Mesothelial cell of epicardium (in vitro differentiated cells): ENCODE results near the gene COX14. TPM values are rescaled to one million over a fixed set of nuclear protein-coding genes. Genes with fewer than 3 reads are reported as not detected.
"Not testable (repeated sequence)": the region's sequence is repeated elsewhere in the genome, so short reads cannot be mapped to it uniquely, and the experiment has no call there.

Experiments
- DNase-seq, 2 experiments: peaks; one replicate each; pipeline ENCODE4 v3.0.0; 2021; ENCODE audit warnings: low spot score in 2 of 2; ENCODE audit not compliant: unreplicated experiment in 2 of 2
- H3K27ac Mint-ChIP-seq: 2 replicates; pipeline ENCODE4 v1.8.0; 2021; ENCODE audit warnings: mixed read lengths
- H3K27me3 Mint-ChIP-seq: 2 replicates; pipeline ENCODE4 v1.8.0; 2021; ENCODE audit warnings: low read depth, mixed read lengths
- H3K36me3 Mint-ChIP-seq: 2 replicates; pipeline ENCODE4 v1.8.0; 2021; ENCODE audit warnings: mixed read lengths
- H3K4me1 Mint-ChIP-seq: 2 replicates; pipeline ENCODE4 v1.8.0; 2021; ENCODE audit warnings: mixed read lengths
- H3K4me3 Mint-ChIP-seq: 2 replicates; pipeline ENCODE4 v1.8.0; 2021; ENCODE audit warnings: mild to moderate bottlenecking, moderate library complexity, mixed read lengths
- H3K9me3 Mint-ChIP-seq: 2 replicates; pipeline ENCODE4 v1.8.0; 2021; ENCODE audit warnings: mixed read lengths
- total RNA-seq: library from RNA; stranded (reverse); gene quantifications from 3 replicates; pipeline ENCODE4 v1.2.1, GENCODE V29; 2021
- TF ChIP-seq, protein P1 (sequence below): fragments of 200-600 bp; sonication (generic); IDR thresholded peaks from one replicate; pipeline ENCODE4 v1.5.0; 2021; ENCODE audit warnings: antibody characterized with exemption; ENCODE audit not compliant: unreplicated experiment

Gene COX14
- total RNA-seq, 1 donor from 2014 or later = 25.0 TPM

- TF ChIP-seq, protein P1, sequence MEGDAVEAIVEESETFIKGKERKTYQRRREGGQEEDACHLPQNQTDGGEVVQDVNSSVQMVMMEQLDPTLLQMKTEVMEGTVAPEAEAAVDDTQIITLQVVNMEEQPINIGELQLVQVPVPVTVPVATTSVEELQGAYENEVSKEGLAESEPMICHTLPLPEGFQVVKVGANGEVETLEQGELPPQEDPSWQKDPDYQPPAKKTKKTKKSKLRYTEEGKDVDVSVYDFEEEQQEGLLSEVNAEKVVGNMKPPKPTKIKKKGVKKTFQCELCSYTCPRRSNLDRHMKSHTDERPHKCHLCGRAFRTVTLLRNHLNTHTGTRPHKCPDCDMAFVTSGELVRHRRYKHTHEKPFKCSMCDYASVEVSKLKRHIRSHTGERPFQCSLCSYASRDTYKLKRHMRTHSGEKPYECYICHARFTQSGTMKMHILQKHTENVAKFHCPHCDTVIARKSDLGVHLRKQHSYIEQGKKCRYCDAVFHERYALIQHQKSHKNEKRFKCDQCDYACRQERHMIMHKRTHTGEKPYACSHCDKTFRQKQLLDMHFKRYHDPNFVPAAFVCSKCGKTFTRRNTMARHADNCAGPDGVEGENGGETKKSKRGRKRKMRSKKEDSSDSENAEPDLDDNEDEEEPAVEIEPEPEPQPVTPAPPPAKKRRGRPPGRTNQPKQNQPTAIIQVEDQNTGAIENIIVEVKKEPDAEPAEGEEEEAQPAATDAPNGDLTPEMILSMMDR = no peak
- no peak for DNase-seq
- peaks cover 6% of the 10 kb centered on the region for H3K27me3 Mint-ChIP-seq
- no peaks in the 10 kb centered on the region for H3K9me3 Mint-ChIP-seq
- no peak overlapping the region for H3K4me3 Mint-ChIP-seq
- no peak overlapping the region for H3K27ac Mint-ChIP-seq
- no peaks in the 10 kb centered on the region for H3K36me3 Mint-ChIP-seq
- peaks cover 18% of the 10 kb centered on the region for H3K4me1 Mint-ChIP-seq
Measured at GRCh38 chr12:50081096-50081808, 30.8 kb upstream of the COX14 start.

DNA sequence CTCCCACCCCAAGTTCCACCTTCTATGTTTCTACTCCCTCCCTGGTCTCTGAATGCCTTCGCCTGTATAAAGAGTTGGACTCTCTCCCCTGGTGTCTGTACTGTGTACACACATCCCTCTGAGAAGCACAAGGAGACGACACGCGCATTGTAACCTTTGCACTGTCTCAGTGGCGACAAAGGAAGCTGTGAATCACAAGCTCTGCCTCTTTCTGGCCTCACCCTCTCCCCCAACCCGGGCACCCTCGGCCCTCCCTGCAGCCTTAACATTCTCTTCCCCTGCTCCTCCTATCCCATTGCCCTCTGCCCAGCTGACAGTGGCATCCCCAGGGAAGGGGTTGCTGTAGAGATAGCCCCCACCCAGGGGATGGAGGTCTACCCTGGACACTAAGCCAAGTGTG, 29.4 kb upstream of the COX14 start:
- Mint-ChIP-seq H3K36me3 (peaks cover 3% of the 10 kb centered on the region), H3K27ac (no peak overlapping the region), H3K27me3 (peaks cover 6% of the 10 kb centered on the region), H3K4me1 (peaks cover 17% of the 10 kb centered on the region), H3K4me3 (no peak overlapping the region), H3K9me3 (no peaks in the 10 kb centered on the region)
- no peak for DNase-seq
- TF ChIP-seq, protein P1 = no peak

DNA sequence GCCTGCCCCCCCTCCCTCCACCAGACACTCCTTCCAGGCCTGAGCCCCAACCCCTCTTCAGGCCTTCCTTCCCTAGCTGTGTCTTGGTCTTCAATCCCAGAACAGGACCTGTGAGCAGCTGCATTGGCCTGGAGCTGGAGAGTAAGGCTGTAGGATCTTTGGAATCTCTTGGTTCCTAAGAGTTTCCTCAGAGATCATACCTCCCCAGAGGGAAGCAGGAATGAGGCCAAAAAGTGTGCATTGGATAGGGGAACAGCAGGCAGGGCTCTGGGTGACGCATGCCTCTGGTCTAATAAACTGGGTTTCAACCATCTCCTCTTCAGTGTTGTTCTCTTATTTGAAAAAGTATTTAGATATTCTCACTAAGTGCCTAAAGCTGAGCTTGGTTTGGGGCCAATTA, 28.7 kb upstream of the COX14 start:
- H3K27ac Mint-ChIP-seq = peak overlapping the region; percentile 75
- peaks cover 3% of the 10 kb centered on the region for H3K36me3 Mint-ChIP-seq
- DNase-seq = no peak
- peak overlapping the region; percentile 68 for H3K4me3 Mint-ChIP-seq
- H3K27me3 Mint-ChIP-seq = peaks cover 6% of the 10 kb centered on the region
- H3K4me1 Mint-ChIP-seq = peaks cover 17% of the 10 kb centered on the region
- TF ChIP-seq, protein P1 = no peak
- no peaks in the 10 kb centered on the region for H3K9me3 Mint-ChIP-seq

DNA sequence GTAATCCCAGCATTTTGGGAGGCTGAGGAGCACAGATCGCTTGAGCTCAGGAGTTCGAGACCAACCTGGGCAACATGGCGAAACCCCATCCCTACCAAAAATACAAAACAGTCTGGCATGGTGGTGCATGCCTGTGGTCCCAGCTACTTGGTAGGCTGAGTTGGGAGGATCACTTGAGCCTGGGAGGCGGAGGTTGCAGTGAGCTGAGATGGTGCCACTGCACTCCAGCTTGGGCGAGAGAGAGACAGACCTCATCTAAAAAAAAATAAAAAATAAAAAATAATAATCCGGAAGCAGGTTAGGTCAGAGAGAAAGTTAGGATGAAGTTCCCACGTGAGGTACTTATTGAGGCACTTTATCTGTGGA, 27.6 kb upstream of the COX14 start:
- not testable (repeated sequence) for H3K27me3 Mint-ChIP-seq, H3K9me3 Mint-ChIP-seq, H3K36me3 Mint-ChIP-seq, DNase-seq
- Mint-ChIP-seq H3K27ac (peak overlapping the region; percentile 95), H3K4me1 (peaks cover 17% of the 10 kb centered on the region), H3K4me3 (peak overlapping the region; percentile 83)

DNA sequence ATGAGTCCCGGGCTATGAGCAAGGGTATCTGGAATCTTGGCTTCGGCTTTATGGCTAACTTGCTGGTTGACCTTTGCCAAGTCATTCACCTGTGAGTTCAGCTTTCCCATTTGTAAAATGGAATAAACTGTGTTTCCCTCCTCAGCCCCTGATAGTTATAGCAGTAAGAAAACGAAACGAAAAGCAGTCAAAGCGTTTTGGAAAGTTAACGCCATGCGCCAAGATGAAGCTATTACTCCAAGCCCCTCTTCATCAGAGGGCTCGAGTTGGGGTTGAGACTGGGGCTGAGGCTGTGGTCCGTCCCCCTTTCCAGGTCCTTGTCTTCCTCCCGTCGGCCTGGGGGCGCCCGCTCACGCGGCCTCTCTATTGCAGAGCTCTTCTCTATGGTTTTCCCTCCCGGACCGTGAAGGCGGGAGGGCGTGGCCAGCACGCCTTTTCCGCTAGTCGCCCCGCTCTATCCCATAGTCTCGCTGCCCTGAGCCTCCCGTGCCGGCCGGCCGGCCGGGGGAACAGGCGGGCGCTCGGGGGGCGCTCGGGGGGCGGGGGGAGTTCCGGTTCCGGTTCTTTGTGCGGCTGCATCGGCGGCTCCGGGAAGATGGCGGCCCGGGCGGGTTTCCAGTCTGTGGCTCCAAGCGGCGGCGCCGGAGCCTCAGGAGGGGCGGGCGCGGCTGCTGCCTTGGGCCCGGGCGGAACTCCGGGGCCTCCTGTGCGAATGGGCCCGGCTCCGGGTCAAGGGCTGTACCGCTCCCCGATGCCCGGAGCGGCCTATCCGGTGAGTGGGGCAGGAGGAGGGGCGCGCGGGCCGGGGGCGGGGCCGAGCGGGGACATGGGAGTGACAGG, 27.0 kb upstream of the COX14 start, which contains the start of gene SMARCD1:
TSS of gene SMARCD1 (plus strand) at position 568 of the 840 bp plus-strand sequence. CDS start at position 596, 28 bp downstream.
- H3K36me3 Mint-ChIP-seq = peaks cover 7% of the 10 kb centered on the region
- peaks cover 17% of the 10 kb centered on the region for H3K4me1 Mint-ChIP-seq
- H3K27me3 Mint-ChIP-seq = peaks cover 6% of the 10 kb centered on the region
- TF ChIP-seq, protein P1 = no peak
- peak within 1 kb of the TSS; percentile 95 for H3K27ac Mint-ChIP-seq
- H3K4me3 Mint-ChIP-seq = peak within 1 kb of the TSS; percentile 83
- DNase-seq = peak; percentile 83 to 87
- no peaks in the 10 kb centered on the region for H3K9me3 Mint-ChIP-seq

DNA sequence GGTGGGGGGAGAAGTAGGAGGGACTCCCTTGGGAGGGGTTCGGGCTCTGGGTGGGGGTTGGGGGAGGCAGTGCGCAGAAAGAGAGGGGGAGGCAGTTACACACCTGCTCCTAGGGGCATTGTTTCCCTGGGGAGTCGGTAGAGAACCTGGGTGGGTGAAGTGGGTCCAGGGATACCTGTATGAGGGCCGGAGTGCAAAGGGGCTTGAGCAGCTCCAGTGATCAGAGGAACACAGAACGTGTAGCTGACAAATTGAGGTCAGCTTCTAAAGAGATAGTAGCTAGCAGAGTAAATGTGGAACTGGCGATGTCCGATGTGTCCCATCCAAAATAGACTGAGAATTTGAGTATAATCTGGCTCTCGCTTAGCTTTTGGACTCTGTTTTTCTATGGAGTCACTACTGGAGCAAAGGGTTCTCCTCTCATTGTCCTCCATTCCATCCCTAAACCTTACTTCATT, 26.4 kb upstream of the COX14 start:
- Mint-ChIP-seq H3K4me1 (peaks cover 17% of the 10 kb centered on the region), H3K27me3 (peaks cover 6% of the 10 kb centered on the region), H3K4me3 (peak overlapping the region; percentile 83), H3K36me3 (peaks cover 11% of the 10 kb centered on the region), H3K9me3 (no peaks in the 10 kb centered on the region), H3K27ac (peak overlapping the region; percentile 93)
- TF ChIP-seq, protein P1 = no peak
- no peak for DNase-seq
